Stimulated activated naive CD4-positive, alpha-beta T cell (primary cell): Measurements from ENCODE around the gene TXNRD1.
"Not testable (repeated sequence)": the region's sequence is repeated elsewhere in the genome, so short reads cannot be mapped to it uniquely, and the experiment has no call there.

Experiments used
- DNase-seq, 6 experiments: peaks; one replicate each; lab custom pipeline; 2025; lab: John Stamatoyannopoulos, UW

Gene TXNRD1

GRCh38 chr12:104190641-104191176, 24.9 kb upstream of the TXNRD1 start:
- no peak for DNase-seq

GRCh38 chr12:104197264-104197663, 18.3 kb upstream of the TXNRD1 start:
- no peak for DNase-seq

GRCh38 chr12:104199964-104200363, 15.6 kb upstream of the TXNRD1 start:
- no peak for DNase-seq

GRCh38 chr12:104201238-104202001, 14.2 kb upstream of the TXNRD1 start:
- peak; percentile 19 to 71 (median 38) for DNase-seq

- no peak for DNase-seq
These were observed 10.7 kb upstream of the TXNRD1 start for GRCh38 chr12:104204690-104205480.

GRCh38 chr12:104207416-104208205, 8.0 kb upstream of the TXNRD1 start:
- no peak for DNase-seq

- DNase-seq = no peak
These were observed 3.1 kb upstream of the TXNRD1 start for GRCh38 chr12:104212516-104212915.

- no peak for DNase-seq
These were observed 1.6 kb upstream of the TXNRD1 start for GRCh38 chr12:104213952-104214351.

GRCh38 chr12:104216521-104216924, 944 bp downstream of the TXNRD1 start:
- DNase-seq = no peak

- DNase-seq = not testable (repeated sequence)
These were observed 2.9 kb downstream of the TXNRD1 start for GRCh38 chr12:104218506-104218905.

GRCh38 chr12:104218935-104219334, 3.4 kb downstream of the TXNRD1 start:
- no peak for DNase-seq

- DNase-seq = no peak
These were observed 3.8 kb downstream of the TXNRD1 start for GRCh38 chr12:104219361-104219892.

- DNase-seq = no peak
These were observed 4.4 kb downstream of the TXNRD1 start for GRCh38 chr12:104219908-104220404.

- DNase-seq = no peak
These were observed 5.4 kb downstream of the TXNRD1 start for GRCh38 chr12:104220931-104221330.

- no peak for DNase-seq
These were observed 7.4 kb downstream of the TXNRD1 start for GRCh38 chr12:104222976-104223375.

- DNase-seq = no peak
These were observed 8.1 kb downstream of the TXNRD1 start for GRCh38 chr12:104223712-104224111.

GRCh38 chr12:104226672-104227071, 11.1 kb downstream of the TXNRD1 start:
- no peak for DNase-seq

GRCh38 chr12:104230304-104231095, 14.9 kb downstream of the TXNRD1 start:
- no peak for DNase-seq

GRCh38 chr12:104232609-104233280, 17.2 kb downstream of the TXNRD1 start:
- DNase-seq = no peak

GRCh38 chr12:104234926-104235499, 19.4 kb downstream of the TXNRD1 start:
- no peak for DNase-seq
